ENCODE data around the gene CEP85L.

Gene CEP85L

DNA sequence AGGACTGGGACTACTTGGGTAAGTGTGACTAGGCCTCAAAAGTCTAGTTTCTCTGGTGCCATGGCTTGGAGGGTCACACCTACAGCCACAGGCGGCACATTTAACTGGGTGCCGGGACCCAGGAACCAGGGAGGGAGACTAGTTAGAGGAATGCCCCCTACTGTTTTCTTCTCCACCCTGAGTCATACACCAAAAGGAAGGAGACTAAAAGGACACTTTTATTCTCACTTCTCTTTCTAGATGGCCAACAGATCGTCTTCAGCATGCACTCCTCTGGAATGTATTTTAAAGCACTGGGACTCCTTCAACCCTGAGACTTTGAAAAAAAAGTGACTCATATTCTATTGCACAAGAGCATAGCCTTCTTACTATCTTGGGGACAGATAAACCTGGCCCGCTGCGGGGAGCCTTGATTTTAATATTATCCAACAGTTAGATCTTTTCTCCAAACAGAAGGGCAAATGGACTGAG is 69.9 kb downstream of the CEP85L start:
- Histone ChIP-seq H3K9ac (ENCODE audit: low read length in 5 of 5) (no peak overlapping the region), H3K4me3 (ENCODE audit: low read depth in 1 of 5, low read length in 5 of 5) (no peak overlapping the region), H3K27me3 (ENCODE audit: control insufficient read depth in 5 of 5, insufficient read depth in 4 of 5, low read length in 5 of 5) (no peaks in the 10 kb centered on the region), H3K36me3 (ENCODE audit: control insufficient read depth in 5 of 5, insufficient read depth in 5 of 5, low read length in 5 of 5) (no peaks in the 10 kb centered on the region), H3K9me3 (ENCODE audit: control insufficient read depth in 5 of 5, low read length in 5 of 5) (peaks cover 0 to 17% (median 7%) of the 10 kb centered on the region in 5 donors), H3K4me1 (ENCODE audit: control insufficient read depth in 5 of 5, insufficient read depth in 5 of 5, low read length in 5 of 5) (peaks cover 2 to 20% (median 18%) of the 10 kb centered on the region in 5 donors), H3K27ac (ENCODE audit: low read depth, low read length) (peak overlapping the region; percentile 62)

GRCh38 chr6:118580585-118581419 is 70.6 kb downstream of the CEP85L start:
- H3K9me3 ChIP-seq (ENCODE audit: control insufficient read depth in 5 of 5, low read length in 5 of 5): peaks cover 0 to 17% (median 7%) of the 10 kb centered on the region in 5 donors
- no peaks in the 10 kb centered on the region for H3K36me3 ChIP-seq (ENCODE audit: control insufficient read depth in 5 of 5, insufficient read depth in 5 of 5, low read length in 5 of 5)
- H3K27ac ChIP-seq (ENCODE audit: low read depth, low read length): peak overlapping the region; percentile 62
- H3K4me3 ChIP-seq (ENCODE audit: low read depth in 1 of 5, low read length in 5 of 5): no peak overlapping the region
- H3K9ac ChIP-seq (ENCODE audit: low read length in 5 of 5): peak overlapping the region in 1 of 5 donors; percentile 11
- no peaks in the 10 kb centered on the region for H3K27me3 ChIP-seq (ENCODE audit: control insufficient read depth in 5 of 5, insufficient read depth in 4 of 5, low read length in 5 of 5)
- peaks cover 2 to 20% (median 18%) of the 10 kb centered on the region in 5 donors for H3K4me1 ChIP-seq (ENCODE audit: control insufficient read depth in 5 of 5, insufficient read depth in 5 of 5, low read length in 5 of 5)

- Histone ChIP-seq H3K4me1 (ENCODE audit: control insufficient read depth in 5 of 5, insufficient read depth in 5 of 5, low read length in 5 of 5) (peaks cover 2 to 20% (median 18%) of the 10 kb centered on the region in 5 donors), H3K9me3 (ENCODE audit: control insufficient read depth in 5 of 5, low read length in 5 of 5) (peaks cover 3 to 24% (median 10%) of the 10 kb centered on the region in 5 donors), H3K27me3 (ENCODE audit: control insufficient read depth in 5 of 5, insufficient read depth in 4 of 5, low read length in 5 of 5) (no peaks in the 10 kb centered on the region), H3K36me3 (ENCODE audit: control insufficient read depth in 5 of 5, insufficient read depth in 5 of 5, low read length in 5 of 5) (peaks cover 0 to under 1% (median 0%) of the 10 kb centered on the region in 5 donors), H3K9ac (ENCODE audit: low read length in 5 of 5) (no peak overlapping the region), H3K4me3 (ENCODE audit: low read depth in 1 of 5, low read length in 5 of 5) (no peak overlapping the region), H3K27ac (ENCODE audit: low read depth, low read length) (no peak overlapping the region)
Observed at GRCh38 chr6:118579786-118580185, 71.6 kb downstream of the CEP85L start.

- Histone ChIP-seq H3K9ac (ENCODE audit: low read length in 5 of 5) (no peak overlapping the region), H3K4me1 (ENCODE audit: control insufficient read depth in 5 of 5, insufficient read depth in 5 of 5, low read length in 5 of 5) (peaks cover 2 to 20% (median 18%) of the 10 kb centered on the region in 5 donors), H3K27ac (ENCODE audit: low read depth, low read length) (no peak overlapping the region), H3K4me3 (ENCODE audit: low read depth in 1 of 5, low read length in 5 of 5) (no peak overlapping the region), H3K9me3 (ENCODE audit: control insufficient read depth in 5 of 5, low read length in 5 of 5) (peaks cover 12 to 34% (median 22%) of the 10 kb centered on the region in 5 donors), H3K27me3 (ENCODE audit: control insufficient read depth in 5 of 5, insufficient read depth in 4 of 5, low read length in 5 of 5) (no peaks in the 10 kb centered on the region), H3K36me3 (ENCODE audit: control insufficient read depth in 5 of 5, insufficient read depth in 5 of 5, low read length in 5 of 5) (peaks cover 0 to 4% (median 0%) of the 10 kb centered on the region in 5 donors)
Observed at GRCh38 chr6:118578617-118579016, 72.8 kb downstream of the CEP85L start.

GRCh38 chr6:118577972-118578371 is 73.4 kb downstream of the CEP85L start:
- Histone ChIP-seq H3K4me3 (ENCODE audit: low read depth in 1 of 5, low read length in 5 of 5) (no peak overlapping the region), H3K36me3 (ENCODE audit: control insufficient read depth in 5 of 5, insufficient read depth in 5 of 5, low read length in 5 of 5) (peaks cover 0 to 4% (median 0%) of the 10 kb centered on the region in 5 donors), H3K27ac (ENCODE audit: low read depth, low read length) (no peak overlapping the region), H3K9me3 (ENCODE audit: control insufficient read depth in 5 of 5, low read length in 5 of 5) (peaks cover 12 to 34% (median 24%) of the 10 kb centered on the region in 5 donors), H3K4me1 (ENCODE audit: control insufficient read depth in 5 of 5, insufficient read depth in 5 of 5, low read length in 5 of 5) (peaks cover 2 to 20% (median 18%) of the 10 kb centered on the region in 5 donors), H3K9ac (ENCODE audit: low read length in 5 of 5) (no peak overlapping the region), H3K27me3 (ENCODE audit: control insufficient read depth in 5 of 5, insufficient read depth in 4 of 5, low read length in 5 of 5) (no peaks in the 10 kb centered on the region)

DNA sequence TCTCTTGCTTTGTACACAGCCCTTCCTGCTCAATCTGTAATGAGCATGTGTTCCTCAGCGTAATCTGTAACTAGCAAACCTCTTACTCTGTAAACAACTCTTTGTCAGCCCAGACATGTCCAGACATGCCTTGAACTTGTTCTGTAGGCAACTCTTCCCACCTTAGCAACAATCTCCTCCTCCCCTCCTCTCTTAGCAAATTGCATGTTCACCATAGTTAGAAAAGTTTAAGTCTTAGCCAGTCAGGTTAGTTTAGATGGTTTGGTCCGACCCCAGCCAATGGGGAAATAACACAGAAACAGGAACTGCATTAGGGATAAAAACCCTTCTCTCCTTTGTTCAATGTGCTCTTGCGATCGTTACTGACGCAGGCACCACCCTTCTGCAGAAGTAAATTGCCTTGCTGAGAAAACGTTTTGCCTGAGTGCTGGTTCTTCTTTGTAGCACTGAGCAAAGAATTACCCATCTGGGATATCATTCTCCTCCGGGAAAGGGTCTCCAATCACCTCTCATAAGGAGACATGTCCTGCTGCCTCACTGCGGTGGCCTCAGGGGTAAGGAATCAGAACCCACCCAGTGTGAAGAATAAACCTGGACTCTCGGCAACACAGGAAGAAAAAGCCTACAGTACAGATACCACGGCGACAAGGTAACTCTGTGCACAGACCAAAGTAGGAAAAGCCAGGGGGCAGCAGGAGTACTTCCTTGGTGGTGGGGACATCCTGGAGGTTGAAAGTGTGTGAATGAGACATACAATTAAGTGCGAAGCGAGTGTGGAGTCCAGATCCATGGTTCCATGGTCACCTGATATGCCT is 77.1 kb downstream of the CEP85L start:
- H3K9me3 ChIP-seq (ENCODE audit: control insufficient read depth in 5 of 5, low read length in 5 of 5): peaks cover 12 to 31% (median 24%) of the 10 kb centered on the region in 5 donors
- no peaks in the 10 kb centered on the region for H3K27me3 ChIP-seq (ENCODE audit: control insufficient read depth in 5 of 5, insufficient read depth in 4 of 5, low read length in 5 of 5)
- no peak overlapping the region for H3K9ac ChIP-seq (ENCODE audit: low read length in 5 of 5)
- peaks cover 0 to 4% (median 0%) of the 10 kb centered on the region in 5 donors for H3K36me3 ChIP-seq (ENCODE audit: control insufficient read depth in 5 of 5, insufficient read depth in 5 of 5, low read length in 5 of 5)
- no peak overlapping the region for H3K4me3 ChIP-seq (ENCODE audit: low read depth in 1 of 5, low read length in 5 of 5)
- no peak overlapping the region for H3K27ac ChIP-seq (ENCODE audit: low read depth, low read length)
- no peaks in the 10 kb centered on the region for H3K4me1 ChIP-seq (ENCODE audit: control insufficient read depth in 5 of 5, insufficient read depth in 5 of 5, low read length in 5 of 5)

DNA sequence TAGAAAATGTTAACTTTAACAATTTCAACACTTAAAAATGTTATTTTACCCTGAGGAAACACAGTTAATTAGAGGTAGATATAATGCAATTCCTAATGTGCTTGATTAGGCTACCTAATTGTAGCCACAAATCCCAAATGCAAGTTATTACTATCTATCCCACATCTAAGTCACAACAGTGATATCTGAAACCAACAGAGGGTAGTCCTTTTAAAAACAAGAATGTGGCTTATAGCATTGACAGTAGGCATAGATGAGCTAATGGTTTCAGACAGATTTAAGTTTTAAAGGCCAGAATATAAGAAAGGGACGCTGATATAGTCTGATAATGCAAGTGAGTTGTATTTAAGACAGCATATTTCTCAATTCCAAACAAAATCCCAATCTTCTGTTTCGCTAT is 80.3 kb downstream of the CEP85L start:
- Histone ChIP-seq H3K4me1 (ENCODE audit: control insufficient read depth in 5 of 5, insufficient read depth in 5 of 5, low read length in 5 of 5) (no peaks in the 10 kb centered on the region), H3K9me3 (ENCODE audit: control insufficient read depth in 5 of 5, low read length in 5 of 5) (peaks cover 12 to 19% (median 17%) of the 10 kb centered on the region in 5 donors), H3K36me3 (ENCODE audit: control insufficient read depth in 5 of 5, insufficient read depth in 5 of 5, low read length in 5 of 5) (peaks cover 0 to 4% (median 0%) of the 10 kb centered on the region in 5 donors), H3K9ac (ENCODE audit: low read length in 5 of 5) (no peak overlapping the region), H3K27me3 (ENCODE audit: control insufficient read depth in 5 of 5, insufficient read depth in 4 of 5, low read length in 5 of 5) (no peaks in the 10 kb centered on the region), H3K4me3 (ENCODE audit: low read depth in 1 of 5, low read length in 5 of 5) (no peak overlapping the region), H3K27ac (ENCODE audit: low read depth, low read length) (no peak overlapping the region)

- Histone ChIP-seq H3K27ac (ENCODE audit: low read depth, low read length) (no peak overlapping the region), H3K27me3 (ENCODE audit: control insufficient read depth in 5 of 5, insufficient read depth in 4 of 5, low read length in 5 of 5) (no peaks in the 10 kb centered on the region), H3K36me3 (ENCODE audit: control insufficient read depth in 5 of 5, insufficient read depth in 5 of 5, low read length in 5 of 5) (peaks cover 4 to 9% (median 6%) of the 10 kb centered on the region in 5 donors), H3K9ac (ENCODE audit: low read length in 5 of 5) (no peak overlapping the region), H3K4me3 (ENCODE audit: low read depth in 1 of 5, low read length in 5 of 5) (no peak overlapping the region), H3K9me3 (ENCODE audit: control insufficient read depth in 5 of 5, low read length in 5 of 5) (peaks cover 6 to 12% (median 7%) of the 10 kb centered on the region in 5 donors), H3K4me1 (ENCODE audit: control insufficient read depth in 5 of 5, insufficient read depth in 5 of 5, low read length in 5 of 5) (no peaks in the 10 kb centered on the region)
Observed at GRCh38 chr6:118569498-118569897, 81.9 kb downstream of the CEP85L start.

DNA sequence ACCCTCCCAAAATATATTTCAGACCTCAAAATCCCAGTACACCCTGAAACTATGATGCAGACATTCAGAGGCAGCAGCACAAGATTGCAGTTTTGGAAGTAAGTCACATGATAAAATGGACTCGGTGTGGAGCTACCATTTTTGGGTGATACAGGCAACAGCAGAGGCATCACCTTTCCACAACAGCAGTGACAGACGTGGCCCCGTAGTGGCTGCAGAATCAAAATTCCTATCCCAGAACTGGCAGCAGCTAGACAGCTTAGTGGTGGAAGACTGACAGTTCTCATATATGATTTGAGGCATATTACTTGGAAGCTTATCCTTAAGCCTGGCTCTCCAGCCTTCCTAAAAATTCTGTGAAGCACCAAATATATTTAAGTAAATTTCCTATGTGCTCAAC is 83.4 kb downstream of the CEP85L start:
- no peak overlapping the region for H3K4me3 ChIP-seq (ENCODE audit: low read depth in 1 of 5, low read length in 5 of 5)
- no peaks in the 10 kb centered on the region for H3K27me3 ChIP-seq (ENCODE audit: control insufficient read depth in 5 of 5, insufficient read depth in 4 of 5, low read length in 5 of 5)

More for the DNA sequence above, 83.4 kb downstream of the CEP85L start:
- H3K9me3 ChIP-seq (ENCODE audit: control insufficient read depth in 5 of 5, low read length in 5 of 5): no peaks in the 10 kb centered on the region
- peaks cover 4 to 8% (median 6%) of the 10 kb centered on the region in 5 donors for H3K36me3 ChIP-seq (ENCODE audit: control insufficient read depth in 5 of 5, insufficient read depth in 5 of 5, low read length in 5 of 5)
- no peak overlapping the region for H3K27ac ChIP-seq (ENCODE audit: low read depth, low read length)
- H3K4me1 ChIP-seq (ENCODE audit: control insufficient read depth in 5 of 5, insufficient read depth in 5 of 5, low read length in 5 of 5): no peaks in the 10 kb centered on the region
- H3K9ac ChIP-seq (ENCODE audit: low read length in 5 of 5): no peak overlapping the region
